HG03064 (cell line): ENCODE results near the gene RBM47.
"Not testable (repeated sequence)": the region's sequence is repeated elsewhere in the genome, so short reads cannot be mapped to it uniquely, and the experiment has no call there.

Source experiments
- ATAC-seq: cut with Tn5 transposase; IDR thresholded peaks from one replicate; pipeline ENCODE4 v1.9.1; 2021; ENCODE audit warnings: low read depth; ENCODE audit not compliant: unreplicated experiment

RBM47 gene

DNA sequence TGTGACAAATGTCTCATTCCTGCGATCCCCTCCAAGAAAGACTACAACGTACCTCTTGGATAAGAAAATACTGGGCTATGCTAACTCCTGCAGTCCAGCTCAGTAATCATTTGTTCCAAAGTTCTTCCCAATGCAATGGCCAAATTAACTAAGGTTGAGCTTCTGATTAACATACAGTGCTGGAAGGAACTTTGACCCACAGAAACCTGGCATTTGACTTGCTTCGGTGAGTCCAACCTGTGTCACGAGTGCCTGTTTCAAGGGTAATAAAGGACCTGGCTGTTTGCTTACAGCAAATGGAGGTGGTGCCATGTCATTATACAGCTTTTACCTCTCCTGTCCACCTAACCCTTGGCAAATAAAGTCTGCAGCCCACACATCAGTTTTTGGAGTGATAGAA is 83.2 kb downstream of the RBM47 start:
- no peak for ATAC-seq

- not testable (repeated sequence) for ATAC-seq
These were observed 84.2 kb downstream of the RBM47 start for GRCh38 chr4:40545487-40545886.

DNA sequence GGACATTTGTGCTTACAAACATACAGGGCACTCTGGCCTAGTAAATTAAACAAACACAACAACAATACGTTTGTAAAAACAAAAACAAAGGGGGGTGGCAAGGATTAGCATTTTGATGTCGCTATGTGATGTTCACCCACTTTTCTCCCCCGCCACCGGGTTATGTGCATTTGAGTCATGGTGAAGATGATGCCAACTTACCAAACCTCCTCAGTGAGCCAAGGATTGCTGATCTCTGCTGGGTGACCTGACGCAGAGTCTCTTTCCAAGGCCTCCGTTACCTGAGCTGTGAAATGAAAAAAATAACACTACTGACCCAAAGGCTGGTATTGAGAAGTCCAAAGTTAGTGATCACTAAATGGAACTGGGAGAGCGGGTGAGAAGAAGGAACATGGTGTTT is 85.4 kb downstream of the RBM47 start:
- ATAC-seq: no peak

DNA sequence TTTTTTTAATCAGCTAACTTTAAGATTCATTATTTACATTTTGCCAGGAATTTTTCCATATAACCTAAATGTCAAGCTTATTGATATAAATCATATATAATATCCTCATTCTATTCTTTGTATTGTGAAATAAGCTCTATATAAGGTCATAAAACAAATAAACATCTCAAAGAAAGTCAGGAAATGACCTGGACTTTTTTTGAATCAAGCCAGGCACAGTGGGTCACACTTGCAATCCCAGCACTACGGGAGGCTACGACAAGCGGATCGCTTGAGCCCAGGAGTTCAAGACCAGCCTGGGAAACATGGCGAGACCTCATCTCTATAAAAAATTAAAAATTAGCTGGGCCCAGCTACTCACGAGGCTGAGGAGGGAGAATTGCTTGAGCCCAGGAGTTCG is 88.9 kb downstream of the RBM47 start:
- no peak for ATAC-seq

DNA sequence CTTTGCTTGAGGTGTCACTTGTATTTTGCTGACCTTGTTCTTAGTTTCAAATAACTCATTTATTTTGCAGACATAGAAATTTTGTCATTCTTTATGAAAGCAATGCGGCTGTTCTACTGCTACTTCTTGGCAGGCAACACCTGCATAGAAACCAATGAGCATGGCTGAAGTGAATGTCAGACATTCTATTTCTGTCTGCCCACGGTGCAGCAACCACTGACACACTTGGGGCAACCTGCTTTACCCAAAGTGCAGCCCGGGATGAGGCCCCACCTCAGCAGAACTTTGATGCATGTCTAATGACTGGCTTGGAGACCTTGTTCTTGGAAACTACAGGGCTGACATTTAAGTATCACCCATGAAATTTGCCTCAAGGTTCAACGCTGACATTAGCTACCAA is 93.6 kb downstream of the RBM47 start:
- no peak for ATAC-seq

DNA sequence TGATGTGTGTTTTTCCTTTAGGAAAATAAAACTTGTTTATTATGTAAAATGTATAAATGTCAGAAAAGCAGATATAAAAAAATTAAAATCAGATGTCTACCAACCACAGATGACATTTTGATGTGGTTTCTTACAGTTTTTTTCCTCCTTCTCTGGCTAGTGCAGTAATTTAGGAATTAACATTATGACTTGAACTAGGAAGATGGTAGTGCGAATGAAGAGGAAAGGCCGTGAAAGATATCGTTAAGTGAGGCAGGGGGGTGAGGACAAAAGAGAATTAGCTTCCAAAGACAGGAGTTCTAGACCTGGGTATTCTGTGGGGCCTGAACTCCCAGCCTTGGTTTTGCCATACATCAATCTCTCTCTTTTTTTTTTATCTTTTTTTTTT is 98.0 kb downstream of the RBM47 start:
- no peak for ATAC-seq

DNA sequence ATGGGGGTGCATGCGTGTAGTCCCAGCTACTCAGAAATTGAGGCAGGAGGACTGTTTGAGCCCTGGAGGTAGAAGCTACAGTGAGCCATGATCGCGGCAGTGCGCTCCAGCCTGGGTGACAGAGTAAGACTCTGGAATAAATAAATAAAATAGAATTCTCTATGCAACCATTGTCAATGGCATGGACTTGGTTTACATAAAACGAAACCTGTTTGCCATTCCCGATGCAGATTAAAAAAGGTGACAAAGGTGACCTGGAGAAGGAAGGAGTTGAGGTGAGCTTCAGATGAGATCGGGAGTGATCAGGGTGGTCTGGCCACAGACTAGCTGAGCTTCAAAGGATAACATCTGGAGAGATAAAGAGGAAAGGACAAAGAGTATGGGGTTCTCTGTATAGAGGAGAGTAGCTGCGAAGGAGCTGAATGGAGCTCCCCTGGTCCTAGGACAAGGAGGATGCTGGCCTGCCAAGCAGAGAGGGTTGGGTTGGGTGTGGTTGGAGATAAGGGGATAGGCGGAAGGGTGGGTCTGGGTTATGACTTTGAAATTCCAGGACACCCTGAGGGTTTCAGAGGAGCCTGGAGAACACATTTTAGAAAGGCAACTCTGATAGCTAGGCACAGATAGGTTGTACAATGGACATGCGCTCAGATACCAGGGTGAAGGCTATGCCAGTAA is 98.6 kb downstream of the RBM47 start:
- no peak for ATAC-seq

DNA sequence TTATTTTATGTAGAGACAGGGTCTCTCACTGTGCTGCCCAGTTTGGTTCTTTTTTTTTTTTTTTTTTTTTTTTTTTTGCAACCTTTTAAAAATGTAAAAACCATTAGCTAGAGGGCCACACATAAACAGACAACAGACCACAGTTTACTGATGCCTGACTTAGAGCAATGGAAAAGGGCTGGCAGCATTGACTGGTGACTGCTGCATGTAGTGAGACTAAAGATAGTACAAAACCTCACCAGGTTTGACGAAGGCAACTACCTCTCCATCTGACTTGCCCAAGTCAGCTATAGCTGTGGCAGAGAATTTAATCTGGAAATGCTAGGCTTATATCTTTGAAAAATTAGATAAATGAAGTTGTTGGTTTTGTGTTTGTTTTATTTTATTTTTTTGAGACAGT is 102.9 kb downstream of the RBM47 start:
- ATAC-seq: no peak

GRCh38 chr4:40525752-40526598 is 103.7 kb downstream of the RBM47 start:
- ATAC-seq: no peak

DNA sequence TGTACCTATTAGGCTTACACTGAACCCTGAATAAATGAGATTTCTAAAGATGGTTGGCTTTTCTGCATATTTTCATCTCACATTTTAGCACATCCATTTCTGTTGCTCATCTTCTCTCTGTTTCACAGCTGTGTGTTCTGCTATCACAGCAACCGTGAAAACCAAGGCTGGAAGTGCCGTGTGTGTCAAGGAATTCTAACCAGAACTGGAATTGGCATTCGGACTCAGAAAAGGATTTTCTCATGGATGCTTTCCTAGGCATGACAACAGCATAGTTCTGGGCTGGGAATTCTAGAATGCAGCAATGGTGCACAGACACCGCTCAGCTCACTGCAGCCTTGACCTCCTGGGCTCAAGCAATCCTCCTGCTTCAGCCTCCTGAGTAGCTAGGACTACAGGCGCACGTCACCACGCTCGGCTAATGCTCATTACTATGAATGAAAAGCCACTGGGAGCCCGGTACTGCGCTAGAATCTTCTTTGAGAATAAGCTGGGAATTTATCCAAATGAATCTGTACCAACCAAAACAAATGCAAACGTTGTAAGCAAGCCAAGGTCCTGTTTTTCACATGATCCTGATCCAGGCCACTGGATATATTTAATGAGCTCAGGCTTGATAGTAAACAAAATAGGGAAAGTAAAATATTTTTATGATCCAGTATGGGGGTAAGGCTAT is 105.2 kb downstream of the RBM47 start:
- no peak for ATAC-seq

- ATAC-seq: no peak
These were observed 106.1 kb downstream of the RBM47 start for GRCh38 chr4:40523581-40523980.

GRCh38 chr4:40521957-40522356 is 107.7 kb downstream of the RBM47 start:
- no peak for ATAC-seq

GRCh38 chr4:40520533-40520932 is 109.1 kb downstream of the RBM47 start:
- no peak for ATAC-seq

- ATAC-seq: not testable (repeated sequence)
These were observed 112.6 kb downstream of the RBM47 start for GRCh38 chr4:40517081-40517480.

- ATAC-seq: no peak
These were observed 113.0 kb downstream of the RBM47 start for GRCh38 chr4:40516651-40517050.

DNA sequence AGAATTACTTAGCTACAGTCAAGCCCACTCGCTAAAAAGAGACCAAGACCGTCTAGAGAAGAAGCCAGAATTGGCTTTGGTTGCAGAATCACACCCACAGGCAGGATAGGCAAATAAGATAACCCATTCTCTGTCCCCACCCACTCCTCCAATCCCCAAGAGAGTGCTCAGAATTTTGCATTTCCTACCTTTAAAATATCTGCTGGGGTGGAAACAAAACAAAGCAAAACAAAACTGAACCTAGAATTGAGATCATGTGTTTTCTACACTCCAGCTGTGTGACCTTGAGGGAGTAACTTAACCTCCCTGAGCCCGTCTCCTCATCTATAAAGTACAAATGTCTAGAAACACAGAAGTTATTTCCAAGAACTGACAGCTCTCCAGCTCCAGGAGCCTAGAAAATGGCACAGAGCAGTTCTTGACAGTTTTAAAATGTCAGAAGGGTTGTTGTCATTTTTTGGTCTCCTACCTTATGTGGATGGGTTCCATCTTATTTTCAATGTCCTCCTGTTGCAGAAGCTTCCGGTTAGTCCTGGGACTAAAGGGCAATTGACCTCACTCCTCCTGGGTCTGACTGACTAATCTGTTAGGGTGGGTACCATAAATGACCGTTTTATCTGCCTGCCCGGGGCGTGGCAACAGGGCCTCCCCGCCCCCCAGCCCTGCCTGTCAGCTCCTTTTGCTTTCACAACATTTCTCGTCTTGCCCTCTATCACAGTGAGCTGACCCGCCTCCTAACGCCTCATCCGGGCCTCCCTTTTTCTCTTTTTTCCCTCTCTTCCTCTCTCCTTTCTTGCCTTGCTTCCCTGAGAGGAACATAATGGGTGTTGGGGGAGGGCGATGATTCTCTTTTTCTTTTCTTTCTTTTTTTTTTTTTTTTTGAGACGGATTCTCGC is 114.0 kb downstream of the RBM47 start:
- ATAC-seq: peak; percentile 78

GRCh38 chr4:40515037-40515397 is 114.6 kb downstream of the RBM47 start:
- ATAC-seq: no peak

DNA sequence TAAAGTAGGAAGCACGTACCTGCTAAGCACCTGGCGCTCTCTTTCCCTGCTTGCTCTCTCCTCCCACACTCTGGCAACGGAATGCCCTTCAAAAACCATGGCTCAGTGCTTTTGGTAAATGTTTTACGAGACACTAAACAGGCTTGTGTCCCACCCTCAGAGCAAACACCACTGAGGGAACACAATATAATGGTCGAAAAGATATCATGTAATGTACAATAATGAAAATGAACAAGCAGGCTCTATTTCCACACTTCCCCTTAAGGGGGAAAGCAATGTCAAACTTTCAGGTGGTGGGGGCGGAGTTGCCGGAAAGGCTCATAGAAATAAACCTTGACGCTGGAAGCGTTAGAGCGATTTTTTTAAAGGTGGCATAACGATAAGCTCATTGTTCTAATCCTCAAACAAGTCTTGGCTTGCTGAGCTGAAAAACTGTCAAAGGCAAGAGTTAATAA is 115.1 kb downstream of the RBM47 start:
- ATAC-seq: no peak

DNA sequence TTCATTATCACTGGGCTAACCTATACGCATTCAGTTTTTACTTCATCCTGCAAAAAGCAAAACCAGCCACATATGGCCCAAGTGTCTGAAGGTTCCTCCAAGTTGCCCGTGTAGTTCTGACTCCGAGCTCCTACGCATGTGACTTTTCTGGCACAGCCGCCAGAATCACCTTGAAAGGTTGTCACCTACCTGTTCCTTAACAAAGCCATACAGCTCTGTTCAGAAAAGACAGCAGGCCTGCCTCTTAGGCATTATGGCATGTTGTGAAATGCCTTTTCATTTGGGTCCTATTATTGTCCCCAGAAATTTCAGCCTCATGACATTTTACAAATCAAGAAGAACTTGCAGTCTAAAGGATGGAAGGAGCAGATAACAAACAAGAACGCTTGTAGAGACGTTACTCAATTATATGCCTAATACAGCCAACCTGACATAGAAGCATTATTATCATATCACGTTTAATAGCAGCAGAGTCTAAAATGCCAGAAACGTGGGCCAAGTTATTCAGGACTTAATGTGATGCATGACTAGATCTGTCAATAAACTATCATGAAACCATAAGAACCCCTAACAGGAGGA is 118.5 kb downstream of the RBM47 start:
- ATAC-seq: no peak

DNA sequence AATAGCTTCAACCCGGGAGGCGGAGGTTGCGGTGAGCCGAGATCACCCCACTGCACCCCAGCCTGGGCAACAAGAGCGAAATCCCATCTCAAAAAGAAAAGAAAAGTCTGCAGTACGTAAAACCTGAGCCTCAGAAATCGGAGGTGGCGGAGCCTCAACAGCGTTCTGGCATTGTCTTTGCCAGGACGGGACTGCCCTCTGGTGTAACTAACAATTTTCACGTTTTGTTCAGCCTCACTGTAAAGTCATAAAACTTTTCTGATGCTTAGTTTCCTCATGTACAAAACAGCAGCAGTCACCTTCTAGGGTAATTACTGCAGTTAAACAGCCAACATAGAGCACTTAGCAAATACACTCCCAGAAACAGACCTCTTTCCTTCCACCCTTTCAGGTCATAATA is 121.7 kb downstream of the RBM47 start:
- ATAC-seq: no peak
